Measurements from ENCODE around the gene SUSD1.
"Not testable (repeated sequence)": the region's sequence is repeated elsewhere in the genome, so short reads cannot be mapped to it uniquely, and the experiment has no call there.

Gene SUSD1

DNA sequence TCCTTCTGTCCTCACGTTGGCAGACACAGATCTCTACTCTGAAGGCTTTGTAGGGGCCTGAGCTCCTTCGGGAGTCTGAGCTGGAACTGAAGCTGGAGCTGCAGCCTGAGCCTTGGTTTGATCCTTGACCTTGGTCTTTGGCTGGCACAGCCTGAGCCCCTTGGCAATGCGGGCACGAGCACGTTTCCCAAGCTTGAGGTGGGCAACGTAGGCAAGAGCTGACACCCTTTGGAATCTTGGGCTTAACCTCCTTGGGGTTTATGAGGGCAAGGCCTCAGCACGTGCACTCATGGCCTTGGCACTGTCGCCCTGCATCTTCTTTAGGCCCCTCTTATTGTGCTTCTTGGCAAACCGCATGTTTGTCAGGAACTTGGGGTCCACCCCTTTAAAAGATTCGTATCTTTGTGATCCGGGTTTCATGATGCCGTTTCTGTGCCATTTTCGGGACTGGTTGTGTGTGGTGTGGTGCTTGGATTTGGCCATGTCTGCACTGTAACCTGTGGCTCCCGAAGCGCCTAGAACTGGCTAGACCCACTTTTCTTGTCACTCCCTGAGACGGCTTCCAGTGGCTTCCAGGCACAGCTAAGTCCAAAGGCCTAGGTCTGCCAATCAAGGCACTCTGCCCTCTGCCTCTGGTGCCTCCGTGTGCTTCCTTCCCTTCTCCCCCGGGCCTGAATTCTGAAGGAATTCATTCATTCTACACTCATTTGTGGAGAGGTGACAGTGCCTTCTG, 1.4 kb downstream of the SUSD1 start:
- DNase-seq = no peak

DNA sequence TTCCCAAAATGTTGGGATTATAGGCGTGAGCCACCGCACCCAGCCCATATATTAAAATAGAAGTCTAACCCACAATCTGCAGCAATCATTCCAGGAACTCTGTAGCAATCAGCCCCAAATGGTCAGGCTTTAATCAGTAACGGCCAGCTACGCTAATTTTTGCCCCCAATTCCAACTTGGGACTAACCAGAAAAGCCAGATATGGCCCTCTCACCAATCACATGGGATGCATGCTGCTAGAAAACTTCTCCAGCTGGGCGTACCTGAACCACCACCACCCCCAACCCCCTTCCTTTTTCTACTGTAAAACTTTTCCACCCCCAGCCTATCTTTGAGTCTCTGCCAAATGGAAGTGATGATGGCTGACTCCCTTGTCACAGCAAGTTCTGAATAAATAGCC, 4.1 kb downstream of the SUSD1 start:
- no peak for DNase-seq

DNA sequence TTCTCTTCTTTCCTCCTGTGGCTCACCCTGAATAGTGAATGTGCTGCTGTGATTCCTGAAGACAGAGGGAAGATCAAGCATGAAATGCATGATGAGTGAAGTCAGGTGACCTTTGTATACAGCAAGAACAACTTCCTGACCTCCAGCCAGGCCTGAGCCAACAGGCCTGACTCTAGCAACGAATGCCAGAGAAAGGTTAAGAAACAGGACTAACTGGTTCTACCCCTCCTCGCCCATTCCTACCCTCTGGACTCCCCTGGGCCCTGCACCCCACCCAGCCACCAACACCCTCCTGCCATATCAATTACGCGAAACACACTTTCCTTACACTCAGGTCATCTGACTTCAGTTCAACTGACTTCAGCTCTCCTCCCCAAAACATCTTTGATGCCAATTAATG, 4.9 kb downstream of the SUSD1 start:
- no peak for DNase-seq

DNA sequence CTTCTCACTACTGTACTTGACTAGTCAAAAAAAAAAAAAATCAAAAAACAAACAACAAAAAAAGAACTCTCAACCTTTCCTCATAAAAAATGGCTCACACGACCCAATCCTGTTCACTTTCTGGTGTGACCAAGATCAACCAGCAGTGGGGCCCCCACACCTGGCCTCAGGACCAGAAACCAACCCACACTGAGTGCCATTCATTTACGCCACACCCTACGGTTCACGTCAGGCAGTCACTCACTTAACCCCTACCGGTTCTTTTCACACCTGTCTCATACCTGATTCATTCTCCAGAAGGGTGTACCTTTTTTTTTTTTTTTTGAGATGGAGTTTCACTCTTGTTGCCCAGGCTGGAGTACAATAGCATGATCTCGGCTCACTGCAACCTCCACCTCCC, 5.7 kb downstream of the SUSD1 start:
- no peak for DNase-seq

DNA sequence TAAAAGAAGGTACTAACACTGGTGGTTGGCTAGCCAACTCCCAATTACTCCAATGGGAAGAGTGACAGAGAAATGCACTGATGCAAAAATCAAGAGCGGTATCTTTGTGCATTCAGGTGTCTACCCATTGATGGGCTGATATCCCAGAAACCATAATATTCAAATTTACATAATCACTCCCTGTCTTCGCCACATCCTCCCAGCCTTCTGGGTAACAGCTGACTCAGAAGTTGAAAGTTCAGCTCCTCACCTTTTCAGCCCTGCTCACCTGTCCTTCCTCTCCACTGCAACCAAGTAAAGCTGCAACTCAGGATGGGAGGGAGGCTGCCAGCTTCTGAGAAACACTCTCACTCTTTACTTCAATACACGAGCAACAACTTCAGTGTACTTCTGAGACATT, 6.9 kb downstream of the SUSD1 start:
- no peak for DNase-seq

DNA sequence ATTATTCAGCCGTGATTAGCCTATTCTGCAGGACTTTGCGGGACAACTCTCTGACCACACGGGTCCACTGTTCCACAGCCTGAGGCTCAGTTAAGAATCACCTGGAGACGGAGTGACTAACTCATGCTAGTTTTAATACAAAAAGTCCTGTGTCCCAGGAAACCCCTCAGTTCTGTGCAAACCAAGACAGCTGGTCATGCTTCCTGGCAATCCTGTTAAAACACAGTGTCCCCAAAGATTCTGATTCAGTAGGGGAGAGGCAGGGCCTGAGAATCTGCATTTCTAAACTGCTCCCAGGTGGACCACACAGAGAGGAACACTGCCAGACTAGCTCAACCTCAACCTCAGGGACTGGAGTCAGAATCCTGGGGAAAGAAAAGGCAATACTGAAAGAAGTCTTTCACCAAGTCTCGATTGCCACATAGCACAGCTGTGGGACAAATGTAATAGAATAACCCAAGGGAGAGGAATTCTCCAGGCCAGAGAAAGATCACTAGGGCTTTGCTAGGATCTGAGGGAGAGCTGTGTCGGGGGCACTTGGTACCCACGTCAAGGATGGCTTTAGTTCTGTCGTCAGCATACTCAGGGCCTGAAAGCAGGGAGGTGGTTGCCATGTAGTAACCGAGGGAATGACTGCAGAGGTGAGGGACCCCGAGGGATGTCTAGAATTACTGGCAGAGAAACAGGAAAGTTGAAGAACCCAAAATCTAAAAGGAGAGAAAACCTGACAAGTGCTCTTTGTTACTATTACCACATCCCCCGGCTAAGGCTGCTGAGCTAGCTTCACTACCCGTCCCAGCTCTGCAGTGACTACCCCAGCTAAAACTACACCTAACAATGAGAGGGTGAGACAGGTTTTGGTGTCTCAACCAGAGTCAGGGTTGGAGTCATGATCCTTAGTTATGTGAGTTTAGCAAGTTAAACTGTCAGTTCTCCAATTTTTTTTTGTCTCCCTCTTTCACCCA, 8.6 kb downstream of the SUSD1 start:
- DNase-seq = no peak

DNA sequence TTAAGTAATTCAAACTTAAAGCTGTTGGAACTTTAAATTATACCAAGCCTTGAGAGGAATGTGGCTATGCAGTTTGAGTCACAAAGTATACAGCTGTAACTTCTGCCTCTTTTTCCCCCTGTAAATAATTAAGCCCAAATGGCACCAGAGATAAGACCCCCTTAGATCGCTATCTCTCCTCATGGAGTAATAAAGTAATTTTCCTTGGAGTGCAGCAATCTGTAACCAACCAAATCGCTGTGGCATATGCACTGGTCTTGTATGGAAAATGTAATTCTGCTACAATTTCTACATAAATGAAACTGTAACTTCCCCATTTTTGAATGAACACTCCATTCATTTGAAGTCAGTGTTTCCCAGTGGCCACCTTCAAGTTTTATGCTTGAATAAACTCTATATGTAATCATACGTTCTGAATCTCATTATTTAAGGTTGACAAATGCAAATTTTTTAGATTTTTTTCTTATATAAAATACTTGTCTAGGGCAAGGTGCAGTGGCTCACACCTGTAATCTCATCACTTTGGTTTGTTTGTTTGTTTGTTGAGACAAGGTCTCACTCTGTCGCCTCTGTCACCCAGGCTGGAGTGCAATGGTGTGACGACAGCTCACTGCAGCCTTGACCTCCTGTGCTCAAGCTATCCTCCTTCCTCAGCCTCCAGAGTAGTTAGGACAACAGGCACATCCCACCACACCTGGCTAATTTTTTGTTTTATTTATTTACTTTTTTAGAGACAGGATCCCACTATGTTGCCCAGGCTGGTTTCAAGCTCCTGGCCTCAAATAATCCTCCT, 12.3 kb downstream of the SUSD1 start:
- no peak for DNase-seq

DNA sequence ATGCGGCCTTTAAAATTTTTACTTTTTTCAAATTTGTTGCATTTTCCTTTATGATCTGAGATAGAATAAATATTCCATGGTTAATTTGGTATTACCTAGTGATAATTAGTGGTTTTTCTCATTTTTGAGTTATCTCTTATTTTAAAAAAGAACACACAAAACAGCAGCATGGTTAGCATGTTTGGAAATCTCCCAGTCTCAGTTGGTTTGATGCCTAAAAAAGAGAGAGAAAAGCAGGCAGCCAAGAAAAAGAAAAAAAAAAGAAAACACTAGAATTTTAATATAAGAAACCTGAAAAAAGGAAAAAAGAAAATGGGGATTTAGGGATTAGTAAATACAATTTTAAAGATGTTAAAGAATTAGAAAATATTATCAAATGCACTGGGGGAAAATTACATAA, 15.3 kb downstream of the SUSD1 start:
- no peak for DNase-seq

DNA sequence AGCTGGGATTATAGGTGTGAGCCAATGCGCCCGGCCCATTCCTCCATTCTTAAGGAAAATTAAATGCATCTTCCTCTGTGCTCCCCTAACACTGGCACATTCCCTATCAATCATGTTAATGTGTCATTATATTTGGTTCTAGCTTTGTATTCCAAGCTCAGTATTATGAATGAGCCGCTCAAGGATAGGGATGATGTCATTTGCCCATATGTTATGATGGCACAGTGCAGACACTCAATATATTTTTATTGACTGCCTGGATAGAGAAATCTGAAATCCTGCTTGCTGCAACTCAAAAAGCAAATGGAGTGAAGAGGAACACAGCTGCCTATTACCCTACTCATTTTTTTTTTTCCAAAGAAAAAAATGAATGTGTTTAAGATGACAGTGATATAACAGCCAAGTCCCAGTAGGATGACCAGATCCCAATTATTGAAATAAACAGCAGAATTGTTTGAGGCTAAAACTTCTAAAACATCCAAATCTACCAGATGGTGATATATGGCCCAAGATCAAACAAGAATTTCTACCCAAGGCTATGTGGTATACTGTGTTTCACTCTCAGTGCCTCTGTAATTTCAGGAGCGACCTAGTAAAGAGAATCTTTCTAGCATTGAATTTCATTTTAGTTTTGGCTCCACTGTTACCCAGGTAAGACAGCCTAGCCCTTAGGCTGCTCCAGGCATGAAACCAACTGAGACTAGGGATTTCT, 16.3 kb downstream of the SUSD1 start:
- DNase-seq = no peak

DNA sequence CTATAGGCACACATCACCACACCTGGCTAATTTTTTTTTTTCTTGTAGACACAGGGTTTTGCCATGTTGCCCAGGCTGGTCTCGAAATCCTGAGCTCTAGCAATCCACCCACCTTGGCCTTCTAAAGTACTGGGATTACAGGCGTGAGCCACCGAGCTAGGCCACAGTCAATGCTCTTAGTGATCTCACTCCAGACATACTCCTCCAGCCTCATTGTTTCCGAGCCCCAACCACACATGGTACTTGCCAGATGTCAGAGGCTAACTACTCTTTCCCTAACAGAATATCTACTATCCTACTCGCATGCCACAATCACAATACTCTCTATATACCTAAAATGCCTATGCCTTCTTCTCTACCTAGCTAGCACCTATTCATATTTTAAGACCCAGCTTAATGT, 17.1 kb downstream of the SUSD1 start:
- no peak for DNase-seq

DNA sequence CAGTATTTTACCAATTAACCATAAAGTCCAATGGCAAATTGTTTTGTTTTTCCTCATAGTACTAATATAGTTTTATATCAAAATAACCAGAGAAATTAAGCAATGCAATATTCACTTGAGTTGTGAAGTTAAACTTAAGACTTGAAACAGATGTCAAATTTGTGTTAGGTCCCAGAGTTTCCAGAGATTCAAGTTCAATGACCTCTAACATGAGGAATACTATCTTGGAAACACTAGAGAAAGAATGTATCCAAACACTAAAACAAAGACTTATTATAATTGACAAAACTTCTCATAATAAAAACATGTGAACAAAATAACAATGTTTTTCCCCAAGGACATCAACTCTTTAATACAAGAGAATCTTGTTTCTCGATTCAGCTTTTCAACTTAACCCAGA, 18.0 kb downstream of the SUSD1 start:
- no peak for DNase-seq

DNA sequence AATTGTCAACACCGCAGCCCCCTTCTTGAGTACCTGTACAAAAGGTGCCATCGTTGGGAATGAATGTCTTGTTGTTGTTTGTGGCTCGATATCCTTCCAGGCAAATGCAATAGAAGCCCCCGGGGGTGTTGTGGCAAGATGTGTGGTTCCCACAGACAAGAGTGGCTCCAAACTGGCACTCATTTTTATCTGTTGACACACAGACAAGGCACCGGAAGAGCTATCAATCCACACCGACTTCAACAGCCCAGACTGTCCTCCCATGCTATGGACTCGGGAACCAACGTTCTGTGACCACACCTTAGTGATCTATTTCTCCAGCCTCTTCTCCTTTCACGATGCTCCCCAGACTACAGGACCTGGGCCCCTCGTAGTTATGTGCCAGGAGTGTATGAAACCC, 25.9 kb downstream of the SUSD1 start:
- no peak for DNase-seq

DNA sequence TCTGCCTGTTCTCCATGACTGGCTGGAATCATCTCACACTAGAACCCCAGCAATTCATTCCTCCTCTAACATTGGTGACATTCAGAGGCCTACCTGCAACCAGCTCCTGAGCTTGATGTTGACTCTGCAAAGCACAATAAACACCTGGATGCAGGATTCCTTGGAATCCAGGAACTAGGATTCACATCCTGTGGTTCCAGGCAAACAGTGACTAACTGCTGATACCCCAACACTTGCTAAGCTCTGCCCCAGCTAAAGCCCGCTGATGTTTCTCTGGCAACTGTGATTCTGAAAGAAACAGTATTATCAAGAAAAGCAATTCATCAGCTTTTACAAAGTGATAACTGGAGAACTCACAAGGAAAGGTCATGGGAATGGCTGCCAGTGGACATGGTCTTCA, 29.2 kb downstream of the SUSD1 start:
- DNase-seq = no peak

DNA sequence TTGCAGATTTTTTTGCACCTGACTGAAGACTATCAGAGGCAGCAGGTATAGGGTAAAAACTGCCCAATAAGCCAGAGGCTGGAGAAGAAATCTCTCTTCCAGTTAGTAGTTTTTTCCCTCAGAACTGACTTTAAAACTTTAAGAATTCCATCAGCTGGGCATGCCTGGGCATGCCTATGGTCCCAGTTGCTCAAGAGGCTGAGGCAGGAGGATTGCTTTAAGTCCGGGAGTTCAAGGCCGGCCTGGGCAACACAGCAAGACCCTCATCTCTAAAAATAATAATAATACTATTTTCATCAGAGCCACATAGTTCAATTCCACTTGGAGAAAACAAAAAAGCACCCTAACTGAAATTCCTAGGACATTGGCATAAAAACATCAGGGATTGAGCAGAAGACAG, 30.3 kb downstream of the SUSD1 start:
- no peak for DNase-seq

DNA sequence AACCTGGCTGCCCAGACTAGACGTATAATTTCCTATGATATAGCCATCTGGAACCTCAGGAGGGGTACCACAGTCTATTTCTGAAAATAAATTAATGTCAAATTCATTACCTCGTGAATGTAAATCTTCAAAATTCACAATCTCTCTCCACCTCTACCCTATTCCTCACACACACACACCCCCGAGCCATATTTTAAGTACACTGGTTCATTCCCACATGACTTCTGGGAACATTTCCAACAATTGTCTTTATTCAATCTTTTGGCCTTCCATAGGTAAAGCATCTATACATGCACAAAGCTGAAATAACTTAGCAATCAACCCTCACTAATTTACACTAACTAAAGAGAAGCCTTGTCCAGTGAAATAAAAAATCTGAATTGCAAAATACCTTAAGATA, 32.7 kb downstream of the SUSD1 start:
- no peak for DNase-seq

DNA sequence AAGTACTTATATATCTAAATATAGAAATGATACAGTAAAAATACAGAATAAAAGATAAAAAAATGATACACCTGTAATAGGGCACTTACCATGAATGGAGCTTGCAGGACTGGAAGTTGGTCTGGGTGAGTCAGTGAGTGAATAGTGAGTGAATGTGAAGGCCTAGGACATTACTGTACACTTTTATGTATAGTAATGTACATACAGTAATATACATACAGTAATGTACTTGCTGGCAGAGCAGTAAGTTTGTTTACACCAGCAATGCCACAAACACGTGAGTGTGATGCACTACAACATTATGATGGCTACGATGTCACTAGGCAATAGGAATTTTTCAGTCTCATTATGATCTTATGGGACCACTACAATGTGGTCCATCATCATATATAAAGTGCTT, 34.2 kb downstream of the SUSD1 start:
- no peak for DNase-seq

DNA sequence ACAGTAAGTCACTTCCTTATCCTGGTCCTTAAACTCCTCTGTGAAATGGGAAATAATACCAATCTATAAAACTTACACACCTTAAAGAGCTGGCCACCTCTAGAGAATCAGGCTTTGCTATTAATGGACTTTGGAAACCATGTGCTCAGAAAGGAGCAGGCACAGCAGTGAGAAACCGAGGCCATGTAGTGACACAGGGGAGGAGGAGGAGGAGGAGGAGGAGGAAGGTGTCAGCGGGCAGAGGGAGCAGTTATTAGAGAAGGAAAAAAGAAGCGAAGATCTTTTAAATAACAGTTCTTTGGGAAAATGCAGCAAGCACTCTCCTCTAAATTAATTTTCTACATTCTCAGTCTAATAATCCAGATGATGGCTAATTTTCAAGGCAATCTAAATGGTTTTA, 38.0 kb downstream of the SUSD1 start:
- no peak for DNase-seq

DNA sequence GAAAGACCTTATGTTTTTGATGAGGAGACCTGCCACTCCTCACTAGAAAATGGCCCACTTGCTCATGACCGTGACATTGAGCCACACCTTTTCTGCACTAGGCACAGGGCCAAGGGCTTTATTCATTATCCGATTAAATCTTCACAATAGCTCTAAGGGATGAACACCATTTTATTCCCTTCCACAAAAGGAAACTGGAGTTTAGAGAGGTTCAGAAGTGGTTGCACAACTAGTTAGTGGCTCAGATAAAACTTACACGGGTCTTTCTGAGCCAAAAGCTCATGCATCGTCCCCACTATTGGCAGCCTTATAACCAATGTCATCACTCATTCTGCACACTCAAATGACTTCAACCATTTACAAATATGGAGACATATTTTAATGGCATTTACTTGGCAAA, 39.4 kb downstream of the SUSD1 start:
- no peak for DNase-seq

DNA sequence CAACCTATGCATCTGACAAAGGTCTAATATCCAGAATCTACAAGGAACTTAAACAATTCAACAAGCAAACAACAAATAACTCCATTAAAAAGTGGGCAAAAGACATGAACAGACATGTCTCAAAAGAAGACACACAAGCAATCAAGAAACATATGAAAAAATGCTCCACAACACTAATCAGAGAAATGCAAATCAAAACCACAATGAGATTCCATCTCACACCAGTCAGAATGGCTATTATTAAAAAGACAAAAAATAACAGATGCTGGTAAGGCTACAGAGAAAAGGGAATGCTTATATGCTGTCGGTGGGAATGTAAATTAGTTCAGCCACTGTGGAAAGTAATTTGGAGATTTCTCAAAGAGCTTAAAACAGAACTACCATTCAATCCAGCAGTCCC, 41.3 kb downstream of the SUSD1 start:
- not testable (repeated sequence) for DNase-seq

DNA sequence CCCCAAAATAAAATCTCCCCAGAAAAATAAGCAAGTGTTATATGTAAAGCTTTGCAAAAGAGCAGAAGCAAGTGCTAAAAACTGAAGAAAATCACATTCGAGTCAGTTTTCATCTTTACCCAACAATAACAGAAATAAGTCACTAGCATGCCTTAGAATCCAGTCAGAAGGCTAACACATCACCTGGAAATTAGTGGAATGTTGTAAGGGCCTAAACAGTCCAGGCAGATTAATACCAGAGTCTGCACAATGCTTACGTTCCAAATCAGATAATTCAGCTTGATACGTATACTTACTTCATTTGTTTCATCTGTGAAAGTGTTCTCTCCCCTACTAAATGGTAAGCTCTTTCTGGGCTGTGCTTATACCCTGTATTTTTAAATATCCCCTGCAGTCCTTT, 42.7 kb downstream of the SUSD1 start:
- DNase-seq = no peak

DNA sequence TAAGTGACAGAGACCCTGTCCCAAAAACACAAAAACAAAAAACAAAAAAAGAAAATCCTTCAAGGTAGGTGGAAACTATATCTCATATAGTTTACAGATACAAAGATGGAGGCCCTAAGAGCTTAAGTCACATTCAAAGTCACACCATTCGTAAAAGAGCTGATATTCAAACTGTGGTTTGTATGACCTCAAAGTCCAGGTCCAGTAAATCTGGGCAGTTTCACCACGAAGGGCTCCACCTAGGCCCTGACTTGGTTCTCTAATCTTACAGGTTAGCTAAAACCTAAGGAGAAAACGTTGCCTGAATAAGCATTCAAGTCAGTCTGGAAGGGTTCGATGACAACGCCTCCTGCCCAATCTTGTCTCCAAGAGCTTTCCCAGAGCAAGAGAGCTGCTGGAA, 44.1 kb downstream of the SUSD1 start:
- DNase-seq = no peak

DNA sequence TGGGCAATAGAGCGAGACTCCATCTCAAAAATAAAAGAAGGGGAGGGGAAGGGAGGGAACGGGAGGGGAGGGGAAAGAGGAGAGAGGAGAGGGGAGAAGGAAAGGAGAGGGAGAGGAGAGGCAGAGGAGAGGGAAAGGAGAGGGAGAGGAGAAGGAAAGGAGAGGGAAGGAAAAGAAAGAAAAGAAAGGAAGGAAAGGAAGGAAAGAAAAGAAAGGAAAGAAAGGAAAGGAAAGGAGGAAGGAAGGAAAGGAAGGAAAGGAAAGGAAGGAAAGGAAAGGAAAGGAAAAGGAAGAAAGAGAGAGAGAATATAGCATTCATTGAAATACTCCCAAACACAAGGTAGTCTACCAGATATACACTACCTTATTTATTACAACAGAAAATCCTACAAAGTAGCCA, 44.8 kb downstream of the SUSD1 start:
- DNase-seq = no peak

DNA sequence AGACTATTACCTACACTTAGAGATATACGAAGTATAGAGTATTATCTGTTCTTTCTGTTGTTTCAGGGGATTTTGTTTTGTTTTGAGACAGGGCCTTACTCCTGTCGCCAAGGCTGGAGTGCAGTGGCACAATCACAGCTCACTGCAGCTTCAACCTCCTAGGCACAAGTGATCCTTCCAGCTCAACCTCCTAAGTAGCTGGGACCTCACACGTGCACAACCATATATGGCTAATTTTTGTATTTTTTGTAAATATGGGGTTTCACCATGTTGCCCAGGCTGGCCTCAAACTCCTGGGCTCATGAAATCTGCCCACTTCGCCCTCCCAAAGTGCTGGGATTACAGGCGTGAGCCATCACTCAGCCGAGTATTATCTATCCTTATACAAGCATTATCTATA, 45.9 kb downstream of the SUSD1 start:
- DNase-seq = no peak
